GM23338 (cell line): ENCODE measurements around the gene CELF4.

ENCODE experiments used
- CTCF ChIP-seq, 2 experiments: fragments of 200-600 bp in 1 of 2; sonication (generic) in 1 of 2; conservative IDR thresholded peaks; 2 replicates each; pipeline versions ENCODE4 v1.5.1 to v1.6.1; 2016 to 2017; ENCODE audit warnings: antibody characterized with exemption in 2 of 2, low read depth in 2 of 2, mild to moderate bottlenecking in 2 of 2, moderate library complexity in 1 of 2
- ZNF114 ChIP-seq: fragments of 250-450 bp; sonication (Bioruptor Pico); IDR thresholded peaks from 2 replicates; pipeline ENCODE4 v1.5.0; 2020; ENCODE audit warnings: mild to moderate bottlenecking, moderate library complexity

- TF ChIP-seq CTCF (conservative IDR thresholded peaks at IDR 0.05; ENCODE audit: low read depth in 2 of 2) (peak; percentile 46 to 66; a peak in 3 of 4 replicates), ZNF114 (no peak)
Observed at GRCh38 chr18:37266290-37266689, 299.3 kb downstream of the CELF4 start.
